Measurements from ENCODE around the gene RDH11.
A peak's percentile ranks its signal among the peaks of the same experiment; 100 is the strongest.

DNA sequence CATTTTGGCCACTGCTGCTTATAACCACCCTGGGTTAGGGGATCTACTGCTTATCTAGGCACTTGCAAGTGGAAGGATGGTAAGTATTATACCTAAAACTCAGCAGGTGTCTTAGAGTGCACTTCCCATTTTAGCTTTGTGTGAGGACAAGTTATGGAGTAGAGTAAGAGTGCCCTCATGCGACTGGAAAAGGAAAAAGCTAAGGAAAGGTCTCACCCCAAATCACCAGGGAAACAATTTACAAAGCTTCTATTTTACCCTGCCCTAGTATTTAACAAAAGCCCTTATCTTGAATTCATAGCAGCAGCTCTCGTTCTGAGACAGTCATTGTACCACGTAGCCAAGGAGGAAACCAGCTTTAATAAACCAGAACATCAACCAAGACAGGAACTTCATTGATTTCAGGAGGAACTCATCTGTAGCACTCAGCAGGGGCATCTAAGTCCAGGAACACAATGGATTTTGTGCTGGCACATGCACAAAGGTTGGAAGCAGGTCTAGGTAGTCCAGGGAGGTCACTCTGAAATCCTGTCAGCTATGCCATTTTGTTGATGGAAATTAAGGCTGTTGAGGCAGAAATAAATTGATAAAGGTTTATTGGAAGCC is 9.0 kb upstream of the RDH11 start:
- TF ChIP-seq POLR2A (IDR thresholded peaks at IDR 0.05; ENCODE audit: low read depth, low read length) (no peak), POLR2AphosphoS5 (IDR thresholded peaks at IDR 0.05; ENCODE audit: low read depth, low read length) (no peak), TAF1 (IDR thresholded peaks at IDR 0.05; ENCODE audit: low read depth, low read length) (no peak), SPI1 (IDR thresholded peaks at IDR 0.05; ENCODE audit: low read depth, low read length) (peak; percentile 94), POU2F2 (IDR thresholded peaks at IDR 0.05; ENCODE audit: low read depth, low read length) (no peak), PAX5 (IDR thresholded peaks at IDR 0.05; ENCODE audit: insufficient read depth, low read length, severe bottlenecking) (no peak)
